ENCODE measurements around the gene PUDP. TPM values are rescaled to one million over a fixed set of nuclear protein-coding genes. Genes with fewer than 3 reads are reported as not detected.

PUDP gene
- total RNA-seq, 1 donor from 2014 or later = 17.2 TPM

Small RNA genes lying within 50 kb of the gene (microRNA-seq; reads per million reads assigned to microRNA genes)
- gene MIR4767 (ENCODE audit: borderline number of aligned reads, borderline replicate concordance) = not detected

Small RNA genes lying within 50 kb of the gene (small RNA-seq; reads per million reads assigned to genes)
- not detected for gene MIR4767

Other genes with a start within 250 kb of the PUDP start
- gene STS, start 441 bp downstream of the PUDP start, total RNA-seq = 6.4 TPM